Measurements from ENCODE around the gene MYLIP. TPM values are rescaled to one million over a fixed set of nuclear protein-coding genes. Genes with fewer than 3 reads are reported as not detected.

MYLIP gene
- total and polyA plus RNA-seq, 10 donors, result 12.5 to 66.8 (median 42.6) TPM

DNA sequence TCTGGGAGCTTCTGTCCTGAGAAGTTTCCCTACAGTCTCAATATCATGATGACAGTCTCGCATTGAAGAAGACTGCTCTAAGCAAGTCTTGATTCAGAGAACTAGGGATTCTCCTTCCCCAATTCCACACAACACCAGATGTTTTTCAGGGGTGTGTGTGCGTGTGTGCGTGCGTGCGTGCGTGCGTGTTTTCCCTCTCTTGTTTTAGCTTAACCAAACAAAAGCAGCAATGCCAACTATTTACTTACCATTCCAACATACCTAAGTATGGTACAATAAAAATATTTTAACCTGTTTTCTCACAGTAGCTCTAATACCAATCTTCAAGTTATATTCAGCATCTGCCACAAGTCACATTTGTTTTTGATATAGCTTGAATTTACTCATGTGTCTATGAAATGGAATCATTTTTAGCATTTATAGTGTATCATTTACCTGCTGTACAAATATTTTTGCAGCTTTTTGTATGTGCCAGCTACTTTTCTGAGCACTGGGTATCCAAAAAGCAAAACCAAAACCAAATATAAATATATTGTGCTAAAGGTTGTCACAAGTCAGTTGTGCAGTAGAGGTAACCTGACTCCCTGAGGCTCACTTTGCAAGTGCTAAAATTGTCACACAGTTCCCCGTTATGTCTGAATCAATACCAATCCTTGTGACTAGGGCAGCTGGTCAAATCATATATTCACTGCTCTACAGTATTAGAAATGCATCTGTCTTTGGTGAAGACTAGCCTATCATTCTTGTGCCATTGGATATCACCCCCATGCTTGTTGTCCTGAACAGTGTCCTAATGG lies 21.7 kb upstream of the MYLIP start:
- H3K4me3 ChIP-seq, result no peak overlapping the region
- peaks cover 0 to 27% (median 8%) of the 10 kb centered on the region in 6 donors for H3K4me1 ChIP-seq
- no peak for DNase-seq
- WGBS, 5 donors, result 95 to 99% (median 96%) methylated on average over 8 of the region's 8 CpGs
- H3K27ac ChIP-seq, result peak overlapping the region in 1 of 8 donors; percentile 63
- TF ChIP-seq, protein P1, sequence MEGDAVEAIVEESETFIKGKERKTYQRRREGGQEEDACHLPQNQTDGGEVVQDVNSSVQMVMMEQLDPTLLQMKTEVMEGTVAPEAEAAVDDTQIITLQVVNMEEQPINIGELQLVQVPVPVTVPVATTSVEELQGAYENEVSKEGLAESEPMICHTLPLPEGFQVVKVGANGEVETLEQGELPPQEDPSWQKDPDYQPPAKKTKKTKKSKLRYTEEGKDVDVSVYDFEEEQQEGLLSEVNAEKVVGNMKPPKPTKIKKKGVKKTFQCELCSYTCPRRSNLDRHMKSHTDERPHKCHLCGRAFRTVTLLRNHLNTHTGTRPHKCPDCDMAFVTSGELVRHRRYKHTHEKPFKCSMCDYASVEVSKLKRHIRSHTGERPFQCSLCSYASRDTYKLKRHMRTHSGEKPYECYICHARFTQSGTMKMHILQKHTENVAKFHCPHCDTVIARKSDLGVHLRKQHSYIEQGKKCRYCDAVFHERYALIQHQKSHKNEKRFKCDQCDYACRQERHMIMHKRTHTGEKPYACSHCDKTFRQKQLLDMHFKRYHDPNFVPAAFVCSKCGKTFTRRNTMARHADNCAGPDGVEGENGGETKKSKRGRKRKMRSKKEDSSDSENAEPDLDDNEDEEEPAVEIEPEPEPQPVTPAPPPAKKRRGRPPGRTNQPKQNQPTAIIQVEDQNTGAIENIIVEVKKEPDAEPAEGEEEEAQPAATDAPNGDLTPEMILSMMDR (IDR thresholded peaks at IDR 0.05 in 8 of 11, conservative IDR thresholded peaks at IDR 0.05 in 3 of 11), result no peak
- no peak for TF ChIP-seq POLR2A (IDR thresholded peaks at IDR 0.05)
- TF ChIP-seq POLR2AphosphoS5 (IDR thresholded peaks at IDR 0.05), result no peak
- no peaks in the 10 kb centered on the region for H3K9me3 ChIP-seq
- H3K27me3 ChIP-seq (replicated peaks in 1 of 7), result no peaks in the 10 kb centered on the region
- H3K36me3 ChIP-seq, result no peaks in the 10 kb centered on the region
- intact Hi-C loops (cut with DNase I; ENCODE audit: low total_unique reads), result no loop called here

DNA sequence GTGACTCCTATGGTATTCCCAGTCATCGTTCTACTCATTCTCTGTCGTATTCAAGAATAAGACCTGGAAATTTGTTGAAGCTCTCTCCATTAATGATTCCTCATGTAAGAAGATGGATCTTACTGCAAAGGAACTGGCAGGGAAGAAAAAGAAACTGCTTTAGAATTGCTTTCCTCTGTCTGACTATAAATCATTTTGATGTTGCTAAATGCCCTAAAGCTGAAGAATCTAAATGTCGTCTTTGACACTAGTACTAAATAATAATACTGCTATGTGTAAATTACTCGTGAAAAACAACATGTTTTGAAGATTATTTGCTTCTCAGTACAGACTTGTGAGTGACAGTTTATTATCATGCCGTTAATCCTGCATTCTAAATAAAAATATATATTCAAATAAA lies 20.5 kb upstream of the MYLIP start:
- Histone ChIP-seq H3K9me3 (no peaks in the 10 kb centered on the region), H3K27ac (no peak overlapping the region), H3K4me1 (peaks cover 0 to 27% (median 8%) of the 10 kb centered on the region in 6 donors), H3K4me3 (no peak overlapping the region), H3K27me3 (replicated peaks in 1 of 7) (no peaks in the 10 kb centered on the region), H3K36me3 (no peaks in the 10 kb centered on the region)
- WGBS, 5 donors, result 69 to 78% (median 74%) methylated on average over 5 of the region's 5 CpGs
- TF ChIP-seq POLR2AphosphoS5 (IDR thresholded peaks at IDR 0.05) (no peak), POLR2A (IDR thresholded peaks at IDR 0.05) (no peak)
- TF ChIP-seq, protein P1 (IDR thresholded peaks at IDR 0.05 in 8 of 11, conservative IDR thresholded peaks at IDR 0.05 in 3 of 11), result no peak
- intact Hi-C loops (cut with DNase I; ENCODE audit: low total_unique reads), result no loop called here
- no peak for DNase-seq

DNA sequence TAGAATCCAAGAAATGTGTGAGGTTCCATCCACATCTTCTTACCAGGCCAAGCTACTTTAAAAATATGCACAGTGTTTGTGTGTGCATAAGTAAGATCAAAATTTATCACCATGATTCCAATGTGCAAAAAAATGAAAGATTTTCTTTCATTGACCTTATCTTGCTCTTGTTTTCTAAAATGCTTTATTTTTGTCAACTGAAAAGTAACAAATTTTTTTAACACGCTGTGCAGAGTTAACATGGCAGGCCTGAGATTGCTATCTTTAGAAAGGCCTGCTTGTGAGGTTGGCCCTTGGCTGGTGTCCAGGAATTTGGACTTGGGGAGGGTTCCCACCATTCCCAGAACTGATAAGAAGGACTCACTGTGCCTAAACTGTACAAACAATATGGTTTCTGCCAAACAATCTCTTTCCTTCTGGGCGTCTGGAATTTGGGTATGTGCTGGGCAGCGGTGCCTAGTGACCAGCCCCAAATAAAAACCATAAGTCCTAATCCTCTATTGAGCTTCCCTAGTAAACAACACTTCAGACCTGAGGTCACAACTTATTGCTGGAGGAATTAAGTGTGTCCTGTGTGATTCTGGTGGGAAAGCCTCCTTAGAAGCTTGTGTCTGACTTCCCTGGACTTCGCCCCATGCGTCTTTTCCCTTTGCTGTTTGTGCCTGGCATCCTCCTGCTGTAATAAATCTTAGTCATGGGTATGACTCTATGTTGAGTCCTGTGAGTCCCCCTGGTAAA lies 19.8 kb upstream of the MYLIP start:
- H3K27ac ChIP-seq, result peak overlapping the region in 6 of 8 donors; percentile 16 to 75 (median 60)
- DNase-seq, result no peak
- peaks cover 0 to 27% (median 8%) of the 10 kb centered on the region in 6 donors for H3K4me1 ChIP-seq

More for the DNA sequence above, 19.8 kb upstream of the MYLIP start:
- TF ChIP-seq POLR2A (IDR thresholded peaks at IDR 0.05) (no peak), POLR2AphosphoS5 (IDR thresholded peaks at IDR 0.05) (no peak)
- TF ChIP-seq, protein P1 (IDR thresholded peaks at IDR 0.05 in 8 of 11, conservative IDR thresholded peaks at IDR 0.05 in 3 of 11), result no peak
- no peaks in the 10 kb centered on the region for H3K27me3 ChIP-seq (replicated peaks in 1 of 7)
- no peak overlapping the region for H3K4me3 ChIP-seq
- 74 to 85% (median 83%) methylated on average over 5 of the region's 5 CpGs for WGBS, 5 donors
- H3K9me3 ChIP-seq, result no peaks in the 10 kb centered on the region
- no peaks in the 10 kb centered on the region for H3K36me3 ChIP-seq
- intact Hi-C loops (cut with DNase I; ENCODE audit: low total_unique reads), result no loop called here
